ENCODE results near the gene MAP3K4.

The MAP3K4 gene

GRCh38 chr6:161008245-161008644 is 16.7 kb downstream of the MAP3K4 start:
- no peak for DNase-seq

- DNase-seq: no peak
These were observed 18.4 kb downstream of the MAP3K4 start for GRCh38 chr6:161009991-161010390.

DNA sequence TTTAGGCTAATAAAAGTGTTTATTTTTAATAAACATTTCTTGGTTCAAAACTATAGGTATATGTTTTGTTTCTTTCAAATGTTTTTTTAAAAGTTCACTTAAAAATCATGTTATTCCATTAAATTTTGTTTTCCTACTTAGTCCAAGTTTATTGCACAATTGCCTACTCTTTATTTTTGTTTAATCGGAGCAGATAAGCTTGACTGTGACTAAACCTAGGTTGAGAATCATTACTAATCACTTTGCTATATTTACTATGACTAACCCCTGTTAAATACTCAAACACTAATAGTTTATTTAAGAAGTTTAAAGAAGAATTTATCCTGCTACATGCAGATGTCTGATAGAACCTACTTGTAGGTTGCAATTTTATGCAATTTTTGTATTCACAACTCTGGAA is 18.8 kb downstream of the MAP3K4 start:
- no peak for DNase-seq

GRCh38 chr6:161011492-161012480 is 20.2 kb downstream of the MAP3K4 start:
- no peak for DNase-seq

- DNase-seq: no peak
These were observed 22.1 kb downstream of the MAP3K4 start for GRCh38 chr6:161013695-161014094.

- DNase-seq: no peak
These were observed 26.4 kb downstream of the MAP3K4 start for GRCh38 chr6:161017766-161018564.

DNA sequence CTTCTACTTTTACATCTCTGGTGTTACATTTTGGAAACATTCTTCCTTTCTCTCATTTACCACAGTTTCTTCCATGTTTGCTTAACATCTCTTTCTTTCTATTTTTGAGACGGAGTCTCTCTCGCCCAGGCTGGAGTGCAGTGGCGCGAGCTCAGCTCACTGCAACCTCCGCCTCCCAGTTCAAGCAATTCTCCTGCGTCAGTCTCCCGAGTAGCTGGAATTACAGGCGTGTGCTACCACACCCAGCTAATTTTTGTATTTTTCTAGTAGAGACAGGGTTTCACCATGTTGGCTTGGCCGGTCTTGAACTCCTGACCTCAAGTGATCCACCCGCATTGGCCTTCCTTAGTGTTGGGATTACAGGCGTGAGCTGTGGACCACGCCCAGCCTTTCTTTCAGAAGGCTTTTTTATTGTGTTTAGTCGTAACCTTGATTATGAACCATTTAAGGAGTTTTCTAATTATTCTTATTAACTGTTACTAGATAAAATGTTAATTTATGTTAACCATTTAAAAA is 27.8 kb downstream of the MAP3K4 start:
- no peak for DNase-seq

DNA sequence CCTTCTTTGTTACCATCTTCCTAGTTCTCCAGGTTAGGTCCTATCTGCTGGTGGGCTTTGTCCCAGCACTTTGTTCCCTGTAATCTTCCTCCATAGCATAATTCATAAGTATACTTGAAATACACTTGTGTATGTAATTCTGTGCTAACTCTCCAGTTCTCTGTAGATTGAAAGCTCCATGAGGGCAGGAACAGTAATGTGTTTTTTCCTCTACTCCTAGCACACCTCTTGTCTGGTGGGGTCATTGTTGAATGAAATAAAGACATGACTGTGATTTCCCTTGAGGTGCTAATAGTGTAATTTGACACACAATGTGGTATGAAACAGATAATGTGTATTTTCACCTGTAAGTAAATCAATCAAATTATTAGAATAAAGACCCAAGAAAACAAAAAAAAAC is 30.0 kb downstream of the MAP3K4 start:
- no peak for DNase-seq

- DNase-seq: no peak
These were observed 30.6 kb downstream of the MAP3K4 start for GRCh38 chr6:161021998-161022743.

- no peak for DNase-seq
These were observed 31.7 kb downstream of the MAP3K4 start for GRCh38 chr6:161023316-161023715.

- DNase-seq: no peak
These were observed 32.9 kb downstream of the MAP3K4 start for GRCh38 chr6:161024364-161024920.

DNA sequence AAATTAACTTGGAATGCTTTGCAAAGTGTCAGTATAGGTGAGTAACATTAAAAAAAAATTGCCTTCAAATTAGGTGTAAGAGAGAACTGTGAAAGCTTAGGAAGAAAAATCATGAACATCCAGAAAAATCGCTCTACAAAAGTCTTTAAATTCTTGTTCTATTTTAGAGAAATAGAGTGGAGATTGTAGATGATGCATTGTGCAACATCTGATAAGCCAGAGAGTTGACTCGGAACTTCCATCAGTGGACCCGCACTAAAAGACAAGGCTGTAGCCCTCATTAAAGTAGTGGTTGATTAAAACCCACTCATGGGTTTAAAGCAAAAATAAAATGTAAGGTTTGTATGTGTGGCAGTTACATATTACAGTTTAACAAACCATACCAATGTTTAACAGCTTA is 35.8 kb downstream of the MAP3K4 start:
- DNase-seq: no peak

DNA sequence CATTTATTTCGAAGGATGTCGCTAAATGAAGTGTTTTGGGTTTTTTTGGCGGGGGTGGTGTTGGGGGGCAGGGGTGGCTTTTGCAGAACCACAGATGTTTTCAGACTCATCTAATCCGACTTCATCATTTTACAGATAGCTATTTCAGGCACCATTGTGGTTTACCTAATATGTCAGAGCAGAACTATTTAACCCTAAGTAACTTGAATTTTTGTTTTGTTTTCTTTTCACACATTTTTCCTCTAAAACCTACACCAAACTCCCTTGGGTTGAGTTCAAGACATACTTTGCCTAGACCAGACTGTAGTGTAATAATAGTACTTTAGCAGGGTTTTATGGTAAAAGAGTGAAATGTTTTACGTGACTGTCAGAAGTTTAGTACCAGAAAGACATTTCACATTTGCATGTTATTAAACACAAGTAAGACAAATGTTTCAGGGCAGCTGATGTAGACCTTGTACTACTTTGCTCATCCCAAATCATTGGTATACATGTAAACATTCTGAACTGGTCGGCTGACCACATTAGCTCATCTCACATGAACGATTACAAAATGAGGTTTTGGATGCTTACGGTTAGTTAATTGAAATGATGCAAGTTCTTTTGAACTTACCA is 37.7 kb downstream of the MAP3K4 start:
- DNase-seq: no peak

DNA sequence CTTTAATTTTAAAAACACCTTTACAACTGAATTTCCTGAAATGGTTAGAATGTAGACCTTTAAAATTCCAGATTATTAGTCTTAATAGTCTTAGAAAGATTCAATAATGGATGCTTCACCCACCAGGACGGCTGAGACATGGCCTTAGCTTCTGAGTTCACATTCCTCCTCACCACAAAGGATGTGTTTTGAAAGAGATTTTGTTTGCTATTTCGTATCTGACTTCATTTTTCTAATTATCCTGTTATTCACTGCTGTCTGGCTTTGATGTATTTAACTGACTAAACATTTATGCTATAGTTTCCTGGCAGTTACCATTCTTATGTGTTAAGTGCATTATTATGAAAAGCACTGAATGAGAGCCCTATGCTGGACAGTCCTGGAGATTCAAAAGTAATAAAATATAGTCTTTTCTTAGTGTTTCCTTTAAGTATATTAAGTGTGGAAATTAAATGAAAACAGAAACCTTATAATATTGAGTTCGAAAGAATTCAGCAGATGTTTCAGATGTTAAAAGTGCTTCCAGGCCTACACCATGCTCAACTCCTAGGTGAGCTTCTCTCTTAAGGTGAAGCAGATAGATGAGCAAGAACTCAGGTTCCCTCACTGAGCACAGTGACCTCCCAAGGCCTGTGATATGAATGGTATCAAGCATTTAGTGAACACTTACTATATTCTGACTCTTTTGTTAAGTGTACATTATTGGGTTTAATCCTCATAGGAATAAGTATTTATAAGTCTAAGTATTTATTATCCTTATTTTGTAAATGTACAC is 40.3 kb downstream of the MAP3K4 start:
- DNase-seq: no peak

GRCh38 chr6:161033667-161034066 is 42.1 kb downstream of the MAP3K4 start:
- no peak for DNase-seq

DNA sequence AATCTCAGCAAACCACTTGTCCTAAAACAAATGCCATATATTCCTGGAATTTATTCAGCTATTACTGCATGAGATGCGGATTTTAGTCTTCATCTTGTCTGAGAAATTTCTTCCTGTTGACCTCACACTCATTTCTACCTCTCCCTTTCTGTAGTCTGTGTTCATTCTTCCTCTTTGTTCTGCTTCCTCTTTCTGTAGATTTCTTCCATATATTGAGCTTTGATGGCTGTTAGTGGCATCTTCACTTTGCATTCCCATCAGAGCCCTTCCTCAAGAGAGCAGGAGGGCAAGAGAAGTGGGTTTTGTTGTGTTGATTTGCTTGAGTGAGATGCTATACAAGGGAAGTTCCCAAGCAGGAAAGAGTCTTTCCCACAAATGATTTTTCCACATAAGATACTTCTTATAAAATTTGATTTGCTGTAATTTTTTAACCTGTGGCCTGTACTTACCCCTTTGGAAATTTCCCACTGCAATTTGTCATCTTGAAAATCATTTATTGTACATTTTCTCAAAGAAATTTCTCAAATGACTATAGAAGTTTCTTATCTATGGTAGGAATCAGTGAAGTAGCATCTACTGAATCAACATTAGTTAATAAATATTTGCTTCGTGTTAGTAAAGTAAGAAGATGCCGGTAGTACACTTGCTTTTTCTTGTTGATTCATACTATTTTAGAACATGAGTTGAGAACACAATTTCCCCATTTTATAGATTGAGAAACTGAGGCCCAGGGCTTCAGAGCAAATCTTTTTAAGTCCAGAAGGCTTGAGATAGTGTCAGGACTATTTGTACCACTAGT is 43.8 kb downstream of the MAP3K4 start:
- DNase-seq: no peak

- no peak for DNase-seq
These were observed 44.4 kb downstream of the MAP3K4 start for GRCh38 chr6:161035981-161036263.

GRCh38 chr6:161037873-161038228 is 46.3 kb downstream of the MAP3K4 start:
- DNase-seq: no peak

- no peak for DNase-seq
These were observed 46.9 kb downstream of the MAP3K4 start for GRCh38 chr6:161038229-161039031.

GRCh38 chr6:161041274-161041673 is 49.7 kb downstream of the MAP3K4 start:
- DNase-seq: no peak

All from NCI-H187 (cell line).